NCI-H2196 treated with DMSO at 0.1 percent for 48 hours (cell line): ENCODE results near the gene NMD3.

Experiments used
- DNase-seq: peaks from one replicate; lab custom pipeline; 2025; ENCODE audit not compliant: unreplicated experiment; lab: John Stamatoyannopoulos, UW

Gene NMD3

GRCh38 chr3:161230621-161231171, 9.6 kb downstream of the NMD3 start:
- DNase-seq: no peak

GRCh38 chr3:161231861-161232260, 10.8 kb downstream of the NMD3 start:
- no peak for DNase-seq

- DNase-seq: no peak
Measured at GRCh38 chr3:161233557-161233956, 12.4 kb downstream of the NMD3 start.

- no peak for DNase-seq
Measured at GRCh38 chr3:161236240-161236639, 15.1 kb downstream of the NMD3 start.

GRCh38 chr3:161239700-161240099, 18.6 kb downstream of the NMD3 start:
- no peak for DNase-seq

- no peak for DNase-seq
Measured at GRCh38 chr3:161244538-161244937, 23.4 kb downstream of the NMD3 start.

GRCh38 chr3:161247049-161247448, 25.9 kb downstream of the NMD3 start:
- no peak for DNase-seq

GRCh38 chr3:161250116-161250515, 29.0 kb downstream of the NMD3 start:
- DNase-seq: no peak

GRCh38 chr3:161251716-161252115, 30.6 kb downstream of the NMD3 start:
- no peak for DNase-seq

- no peak for DNase-seq
Measured at GRCh38 chr3:161252143-161252542, 31.0 kb downstream of the NMD3 start.

- DNase-seq: no peak
Measured at GRCh38 chr3:161253711-161254110, 32.6 kb downstream of the NMD3 start.

GRCh38 chr3:161254861-161255260, 33.8 kb downstream of the NMD3 start:
- DNase-seq: no peak

- DNase-seq: no peak
Measured at GRCh38 chr3:161263057-161263456, 41.9 kb downstream of the NMD3 start.

GRCh38 chr3:161264852-161265251, 43.7 kb downstream of the NMD3 start:
- DNase-seq: no peak

GRCh38 chr3:161265916-161266571, 44.9 kb downstream of the NMD3 start:
- no peak for DNase-seq

- no peak for DNase-seq
Measured at GRCh38 chr3:161266731-161267150, 45.6 kb downstream of the NMD3 start.

GRCh38 chr3:161267646-161268045, 46.5 kb downstream of the NMD3 start:
- no peak for DNase-seq

GRCh38 chr3:161268601-161269000, 47.5 kb downstream of the NMD3 start:
- no peak for DNase-seq

- no peak for DNase-seq
Measured at GRCh38 chr3:161270991-161271390, 49.9 kb downstream of the NMD3 start.

GRCh38 chr3:161271646-161272045, 50.5 kb downstream of the NMD3 start:
- no peak for DNase-seq

- DNase-seq: no peak
Measured at GRCh38 chr3:161272524-161272923, 51.4 kb downstream of the NMD3 start.

- no peak for DNase-seq
Measured at GRCh38 chr3:161273589-161274218, 52.6 kb downstream of the NMD3 start.
